Right lobe of liver (tissue), 4 donors: Measurements from ENCODE around the gene TLR6.

ENCODE experiments used
- CTCF ChIP-seq, 4 donors: fragments of 200-600 bp in 3 of 4; fragments of 450-650 bp in 1 of 4; IDR thresholded peaks; one replicate each; pipeline versions ENCODE4 v1.5.1 to v1.8.0; 2016 to 2022; ENCODE audit warnings: antibody characterized with exemption in 4 of 4, mild to moderate bottlenecking in 2 of 4
- POLR2A ChIP-seq: fragments of 450-650 bp; IDR thresholded peaks from one replicate; pipeline ENCODE4 v1.6.1; 2017; ENCODE audit warnings: antibody characterized with exemption, mild to moderate bottlenecking
- donor health status: DM: no; HTN: no; CAD: no.
- donor health status: DM: no; HTN: no; CAD: no.
- donor health status: DM: no; HTN: yes; CAD: no.

- no peak for TF ChIP-seq CTCF (IDR thresholded peaks at IDR 0.05)
- no peak for TF ChIP-seq POLR2A
Measured at GRCh38 chr4:38889143-38889542, 32.5 kb upstream of the TLR6 start.
